Measurements from ENCODE around the gene CYB5R4. TPM values are rescaled to one million over a fixed set of nuclear protein-coding genes. Genes with fewer than 3 reads are reported as not detected.

The CYB5R4 gene
- total and polyA plus RNA-seq, 10 of the 15 experiments (the other 5 are each of a cell fraction or from before 2014, with no cell fraction given): 13.4 to 61.1 (median 27.5) TPM

DNA sequence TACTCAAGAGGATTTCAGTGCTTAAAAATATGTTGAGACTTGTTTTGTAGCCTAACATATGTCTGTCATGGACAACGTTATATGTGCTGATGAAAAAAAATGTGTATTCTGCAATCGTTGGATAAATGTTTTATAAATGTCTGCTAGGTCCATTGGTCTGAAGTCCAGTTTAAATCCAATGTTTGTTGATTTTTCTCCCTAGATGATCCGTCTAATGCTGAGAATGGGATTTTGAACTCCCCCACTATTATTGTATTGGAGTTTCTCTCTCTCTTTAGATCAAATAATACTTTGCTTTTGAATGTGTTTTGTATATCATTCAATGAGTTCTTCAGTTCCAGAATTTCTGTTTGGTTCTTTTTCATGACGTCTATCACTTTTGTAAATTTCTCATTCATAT is 44.9 kb downstream of the CYB5R4 start:
- DNase-seq (ENCODE audit: low read depth, low spot score) (no peak), ATAC-seq (no peak), FAIRE-seq (no peak)
- Histone ChIP-seq H3K4me3 (no peak overlapping the region), H3K9ac (ENCODE audit: control insufficient read depth, insufficient read depth, low read length) (no peak overlapping the region), H3K9me3 (replicated peaks; ENCODE audit: control insufficient read depth, insufficient read depth, low read length) (peaks cover 3% of the 10 kb centered on the region; the same call in 2 of the 3 replicates), H3K36me3 (ENCODE audit: control insufficient read depth in 2 of 2, insufficient read depth in 2 of 2, low read length in 1 of 2) (peaks cover 0 to 2% of the 10 kb centered on the region in 2 experiments; a peak in 1 of 4 replicates), H4K20me1 (ENCODE audit: control insufficient read depth, insufficient read depth) (no peaks in the 10 kb centered on the region), H3K27ac (ENCODE audit: control insufficient read depth, insufficient read depth) (no peak overlapping the region), H2AFZ (ENCODE audit: control insufficient read depth, low read depth, low read length) (no peak overlapping the region), H3K79me2 (ENCODE audit: control insufficient read depth, insufficient read depth, low read length) (peaks cover 8% of the 10 kb centered on the region), H3K4me2 (ENCODE audit: control insufficient read depth, insufficient read depth) (no peak overlapping the region), H3K4me1 (ENCODE audit: control insufficient read depth, insufficient read depth, low read length) (no peaks in the 10 kb centered on the region), H3K27me3 (replicated peaks in 1 of 2; ENCODE audit: control insufficient read depth in 2 of 2, insufficient read depth in 2 of 2, low read length in 1 of 2) (no peaks in the 10 kb centered on the region)
- RAD21 ChIA-PET (ENCODE audit: unreplicated experiment): no interaction called here
- in situ Hi-C loops (cut with MboI) (no loop called here), intact Hi-C loops (cut with micrococcal nuclease; ENCODE audit: unreplicated experiment) (no loop called here)
- SMC1A ChIA-PET (ENCODE audit: uncharacterized antibody, unreplicated experiment): no interaction called here
- WGBS (ENCODE audit: insufficient coverage, insufficient replicate concordance, low lambda C conversion rate, missing lambda C conversion rate): 83% methylated on average over 4 of the region's 4 CpGs
- CTCF ChIA-PET: no interaction called here
- TF ChIP-seq KLF5 (IDR thresholded peaks at IDR 0.05; ENCODE audit: partially characterized antibody) (no peak), SREBF1 (IDR thresholded peaks at IDR 0.05; ENCODE audit: low read length) (no peak), MYC (IDR thresholded peaks at IDR 0.05; ENCODE audit: insufficient read depth, insufficient read length, insufficient replicate concordance, low read length, severe bottlenecking) (no peak), CEBPB (IDR thresholded peaks at IDR 0.05; ENCODE audit: borderline replicate concordance in 1 of 2, low read depth in 2 of 2, low read length in 2 of 2) (no peak), NR2C1 (IDR thresholded peaks at IDR 0.05) (no peak), POLR2AphosphoS2 (IDR thresholded peaks at IDR 0.05; ENCODE audit: low read depth, low read length) (no peak), NR2C2 (IDR thresholded peaks at IDR 0.05; ENCODE audit: borderline replicate concordance, control insufficient read depth, insufficient read length, low read depth) (no peak), KDM1A (IDR thresholded peaks at IDR 0.05; ENCODE audit: borderline replicate concordance) (no peak), CREB1 (IDR thresholded peaks at IDR 0.05; ENCODE audit: low read depth) (no peak)
- POLR2A ChIA-PET: no interaction called here
- no TSS peak for BruUV-seq (replicated peaks)

DNA sequence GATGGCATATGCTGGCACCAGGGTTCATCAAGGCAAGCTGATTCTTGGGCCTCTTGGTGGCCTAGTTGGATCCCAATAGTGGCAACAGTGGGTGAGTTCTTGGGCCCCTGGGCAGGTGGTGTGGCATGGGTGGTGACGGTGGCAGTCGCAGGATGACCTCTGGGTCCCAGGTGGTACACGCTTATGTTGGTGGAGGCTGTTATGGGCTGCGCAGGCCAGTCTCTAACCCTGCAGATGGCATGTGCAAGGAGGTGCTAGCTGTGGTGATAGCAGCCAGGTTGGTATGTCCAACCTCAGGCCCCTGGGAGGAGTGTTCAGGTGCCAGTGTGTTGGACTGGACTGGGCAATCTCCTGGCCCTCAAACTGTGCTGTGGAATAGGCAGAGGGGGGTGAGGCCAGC is 46.2 kb downstream of the CYB5R4 start:
- H3K79me2 ChIP-seq (ENCODE audit: control insufficient read depth, insufficient read depth, low read length): peaks cover 8% of the 10 kb centered on the region
- H3K4me3 ChIP-seq: no peak overlapping the region
- RAD21 ChIA-PET (ENCODE audit: unreplicated experiment): no interaction called here
- no peaks in the 10 kb centered on the region for H3K4me1 ChIP-seq (ENCODE audit: control insufficient read depth, insufficient read depth, low read length)
- TF ChIP-seq RBBP5 (conservative IDR thresholded peaks at IDR 0.05) (no peak), SRF (IDR thresholded peaks at IDR 0.05; ENCODE audit: low read depth in 2 of 2, low read length in 2 of 2) (no peak), GATAD2B (conservative IDR thresholded peaks at IDR 0.05; ENCODE audit: low read depth) (no peak)
- TF ChIP-seq, protein P1, sequence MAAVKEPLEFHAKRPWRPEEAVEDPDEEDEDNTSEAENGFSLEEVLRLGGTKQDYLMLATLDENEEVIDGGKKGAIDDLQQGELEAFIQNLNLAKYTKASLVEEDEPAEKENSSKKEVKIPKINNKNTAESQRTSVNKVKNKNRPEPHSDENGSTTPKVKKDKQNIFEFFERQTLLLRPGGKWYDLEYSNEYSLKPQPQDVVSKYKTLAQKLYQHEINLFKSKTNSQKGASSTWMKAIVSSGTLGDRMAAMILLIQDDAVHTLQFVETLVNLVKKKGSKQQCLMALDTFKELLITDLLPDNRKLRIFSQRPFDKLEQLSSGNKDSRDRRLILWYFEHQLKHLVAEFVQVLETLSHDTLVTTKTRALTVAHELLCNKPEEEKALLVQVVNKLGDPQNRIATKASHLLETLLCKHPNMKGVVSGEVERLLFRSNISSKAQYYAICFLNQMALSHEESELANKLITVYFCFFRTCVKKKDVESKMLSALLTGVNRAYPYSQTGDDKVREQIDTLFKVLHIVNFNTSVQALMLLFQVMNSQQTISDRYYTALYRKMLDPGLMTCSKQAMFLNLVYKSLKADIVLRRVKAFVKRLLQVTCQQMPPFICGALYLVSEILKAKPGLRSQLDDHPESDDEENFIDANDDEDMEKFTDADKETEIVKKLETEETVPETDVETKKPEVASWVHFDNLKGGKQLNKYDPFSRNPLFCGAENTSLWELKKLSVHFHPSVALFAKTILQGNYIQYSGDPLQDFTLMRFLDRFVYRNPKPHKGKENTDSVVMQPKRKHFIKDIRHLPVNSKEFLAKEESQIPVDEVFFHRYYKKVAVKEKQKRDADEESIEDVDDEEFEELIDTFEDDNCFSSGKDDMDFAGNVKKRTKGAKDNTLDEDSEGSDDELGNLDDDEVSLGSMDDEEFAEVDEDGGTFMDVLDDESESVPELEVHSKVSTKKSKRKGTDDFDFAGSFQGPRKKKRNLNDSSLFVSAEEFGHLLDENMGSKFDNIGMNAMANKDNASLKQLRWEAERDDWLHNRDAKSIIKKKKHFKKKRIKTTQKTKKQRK (IDR thresholded peaks at IDR 0.05; ENCODE audit: low read depth, low read length): no peak
- CTCF ChIA-PET: no interaction called here
- no peak for FAIRE-seq
- in situ Hi-C loops (cut with MboI): no loop called here
- H3K9me3 ChIP-seq (replicated peaks; ENCODE audit: control insufficient read depth, insufficient read depth, low read length): peaks cover 3% of the 10 kb centered on the region; the same call in 2 of the 3 replicates
- H3K27me3 ChIP-seq (replicated peaks in 1 of 2; ENCODE audit: control insufficient read depth in 2 of 2, insufficient read depth in 2 of 2, low read length in 1 of 2): no peaks in the 10 kb centered on the region
- SMC1A ChIA-PET (ENCODE audit: uncharacterized antibody, unreplicated experiment): no interaction called here
- DNase-seq (ENCODE audit: low read depth, low spot score): no peak
- no peak overlapping the region for H3K4me2 ChIP-seq (ENCODE audit: control insufficient read depth, insufficient read depth)
- H3K36me3 ChIP-seq (ENCODE audit: control insufficient read depth in 2 of 2, insufficient read depth in 2 of 2, low read length in 1 of 2): peaks cover 0 to 2% of the 10 kb centered on the region in 2 experiments; a peak in 1 of 4 replicates
- POLR2A ChIA-PET: no interaction called here
- no peak for ATAC-seq
- no peaks in the 10 kb centered on the region for H4K20me1 ChIP-seq (ENCODE audit: control insufficient read depth, insufficient read depth)
- H3K9ac ChIP-seq (ENCODE audit: control insufficient read depth, insufficient read depth, low read length): no peak overlapping the region
- intact Hi-C loops (cut with micrococcal nuclease; ENCODE audit: unreplicated experiment): no loop called here
- 98% methylated on average over 4 of the region's 4 CpGs for WGBS (ENCODE audit: insufficient coverage, insufficient replicate concordance, low lambda C conversion rate, missing lambda C conversion rate)
- H3K27ac ChIP-seq (ENCODE audit: control insufficient read depth, insufficient read depth): no peak overlapping the region
- H2AFZ ChIP-seq (ENCODE audit: control insufficient read depth, low read depth, low read length): no peak overlapping the region
- no TSS peak for BruUV-seq (replicated peaks)

Data from GM12878 (cell line).